Neural crest cell (in vitro differentiated cells): ENCODE measurements around the gene ACTN3. TPM values are rescaled to one million over a fixed set of nuclear protein-coding genes. Genes with fewer than 3 reads are reported as not detected.
A peak's percentile ranks its signal among the peaks of the same experiment; 100 is the strongest.
"Not testable (repeated sequence)": the region's sequence is repeated elsewhere in the genome, so short reads cannot be mapped to it uniquely, and the experiment has no call there.

Experiments used
- DNase-seq: peaks from one replicate; pipeline ENCODE4 v3.0.0; 2021; ENCODE audit warnings: low read depth, mixed read lengths, low spot score
- H3K27ac Mint-ChIP-seq: one replicate; pipeline ENCODE4 v1.8.0; 2021; ENCODE audit warnings: mild to moderate bottlenecking, mixed read lengths; ENCODE audit not compliant: unreplicated experiment
- H3K27me3 Mint-ChIP-seq: 2 replicates; pipeline ENCODE4 v1.8.0; 2021; ENCODE audit warnings: low read depth, mild to moderate bottlenecking, mixed read lengths
- H3K36me3 Mint-ChIP-seq: 2 replicates; pipeline ENCODE4 v1.8.0; 2021; ENCODE audit warnings: low read depth, mild to moderate bottlenecking, mixed read lengths
- H3K4me1 Mint-ChIP-seq: 2 replicates; pipeline ENCODE4 v1.8.0; 2021; ENCODE audit warnings: mixed read lengths
- H3K4me3 Mint-ChIP-seq: one replicate; pipeline ENCODE4 v1.8.0; 2021; ENCODE audit warnings: mild to moderate bottlenecking, mixed read lengths
- H3K9me3 Mint-ChIP-seq: 2 replicates; pipeline ENCODE4 v1.8.0; 2021; ENCODE audit warnings: mixed read lengths
- total RNA-seq: library from RNA; stranded (reverse); gene quantifications from 2 replicates; pipeline ENCODE4 v1.2.1, GENCODE V29; 2021
- TF ChIP-seq, protein P1 (sequence below): fragments of 200-600 bp; sonication (generic); conservative IDR thresholded peaks from 2 replicates; pipeline ENCODE4 v1.5.0; 2021; ENCODE audit warnings: antibody characterized with exemption, mild to moderate bottlenecking

ACTN3 gene
- total RNA-seq, 1 donor from 2014 or later, result 0.35 TPM

DNA sequence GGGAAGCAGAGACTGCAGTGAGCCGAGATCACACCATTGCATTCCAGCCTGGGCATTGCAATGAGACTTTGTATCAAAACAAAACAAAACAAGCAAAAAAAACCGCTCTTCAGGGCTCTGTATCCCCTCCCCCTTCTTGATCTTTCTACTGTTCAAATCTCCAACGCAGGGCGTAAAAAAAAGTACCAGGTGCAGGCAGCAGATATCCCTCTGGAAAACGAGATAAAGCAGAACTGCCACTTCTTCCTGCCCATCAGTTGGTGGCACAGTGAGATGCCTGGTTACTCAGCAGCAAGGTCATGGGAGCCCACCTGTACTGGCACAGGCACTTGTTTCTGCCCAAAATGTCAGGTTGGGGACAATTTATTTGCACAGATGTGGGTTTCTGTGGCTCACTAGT is 57.5 kb downstream of the ACTN3 start:
- no peak overlapping the region for H3K4me3 Mint-ChIP-seq
- no peak for DNase-seq
- H3K27me3 Mint-ChIP-seq, result no peaks in the 10 kb centered on the region

DNA sequence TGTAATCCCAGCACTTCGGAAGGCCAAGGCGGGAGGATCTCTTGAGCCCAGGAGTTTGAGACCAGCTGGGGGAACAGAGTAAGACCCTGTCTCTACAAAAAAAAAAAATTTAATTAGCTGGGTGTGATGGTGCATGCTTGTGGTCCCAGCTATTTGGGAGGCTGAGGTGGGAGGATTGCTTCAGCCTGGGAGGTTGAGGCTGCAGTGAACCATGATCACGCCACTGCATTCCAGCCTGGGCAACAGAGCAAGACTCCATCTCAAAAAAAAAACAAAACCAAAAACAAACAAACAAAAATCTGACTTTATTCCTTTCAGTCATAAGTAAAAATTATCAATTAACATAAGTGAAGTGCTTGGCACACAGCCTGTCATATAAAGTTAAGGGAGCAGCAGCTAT is 59.9 kb downstream of the ACTN3 start:
- not testable (repeated sequence) for H3K9me3 Mint-ChIP-seq, H3K4me1 Mint-ChIP-seq, H3K36me3 Mint-ChIP-seq, H3K4me3 Mint-ChIP-seq, H3K27me3 Mint-ChIP-seq, DNase-seq, H3K27ac Mint-ChIP-seq

More for the DNA sequence above, 57.5 kb downstream of the ACTN3 start:
- TF ChIP-seq, protein P1, sequence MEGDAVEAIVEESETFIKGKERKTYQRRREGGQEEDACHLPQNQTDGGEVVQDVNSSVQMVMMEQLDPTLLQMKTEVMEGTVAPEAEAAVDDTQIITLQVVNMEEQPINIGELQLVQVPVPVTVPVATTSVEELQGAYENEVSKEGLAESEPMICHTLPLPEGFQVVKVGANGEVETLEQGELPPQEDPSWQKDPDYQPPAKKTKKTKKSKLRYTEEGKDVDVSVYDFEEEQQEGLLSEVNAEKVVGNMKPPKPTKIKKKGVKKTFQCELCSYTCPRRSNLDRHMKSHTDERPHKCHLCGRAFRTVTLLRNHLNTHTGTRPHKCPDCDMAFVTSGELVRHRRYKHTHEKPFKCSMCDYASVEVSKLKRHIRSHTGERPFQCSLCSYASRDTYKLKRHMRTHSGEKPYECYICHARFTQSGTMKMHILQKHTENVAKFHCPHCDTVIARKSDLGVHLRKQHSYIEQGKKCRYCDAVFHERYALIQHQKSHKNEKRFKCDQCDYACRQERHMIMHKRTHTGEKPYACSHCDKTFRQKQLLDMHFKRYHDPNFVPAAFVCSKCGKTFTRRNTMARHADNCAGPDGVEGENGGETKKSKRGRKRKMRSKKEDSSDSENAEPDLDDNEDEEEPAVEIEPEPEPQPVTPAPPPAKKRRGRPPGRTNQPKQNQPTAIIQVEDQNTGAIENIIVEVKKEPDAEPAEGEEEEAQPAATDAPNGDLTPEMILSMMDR, result no peak
- Mint-ChIP-seq H3K4me1 (no peaks in the 10 kb centered on the region), H3K27ac (no peak overlapping the region), H3K36me3 (no peaks in the 10 kb centered on the region), H3K9me3 (no peaks in the 10 kb centered on the region)

DNA sequence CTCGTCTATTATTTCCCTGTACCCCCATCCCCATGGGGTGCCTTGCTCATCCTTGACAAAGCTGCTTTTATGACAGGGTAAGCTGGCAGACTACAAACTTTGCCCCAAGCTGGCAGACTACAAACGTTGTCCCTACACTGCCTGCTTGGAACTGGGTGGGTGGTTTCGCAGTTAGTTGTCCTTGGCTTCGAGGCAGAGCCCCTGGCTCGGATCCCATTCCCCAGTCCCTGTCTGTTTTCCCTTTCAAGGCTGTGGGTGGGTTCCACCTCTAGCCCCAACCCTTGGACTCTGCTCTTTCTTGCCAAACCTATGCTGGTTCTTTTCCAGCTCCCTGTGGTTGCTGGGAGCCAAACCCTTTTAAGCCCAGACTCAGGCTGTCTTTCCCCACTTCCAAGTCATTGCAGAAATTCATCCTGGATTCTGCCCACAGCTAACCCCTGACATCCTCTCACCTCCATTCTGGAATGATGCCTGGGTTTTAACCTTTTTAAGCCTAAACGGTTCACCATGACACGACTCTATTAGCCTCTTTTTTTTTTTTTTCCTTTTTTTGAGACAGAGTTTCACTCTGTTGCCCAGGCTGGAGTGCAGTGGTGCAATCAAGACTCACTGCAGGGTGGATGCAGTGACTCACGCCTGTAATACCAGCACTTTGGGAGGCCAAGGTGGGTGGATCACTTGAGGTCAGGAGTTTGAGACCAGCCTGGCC is 60.6 kb downstream of the ACTN3 start:
- no peak for DNase-seq
- no peaks in the 10 kb centered on the region for H3K4me1 Mint-ChIP-seq
- no peak overlapping the region for H3K4me3 Mint-ChIP-seq
- TF ChIP-seq, protein P1, result no peak
- no peaks in the 10 kb centered on the region for H3K9me3 Mint-ChIP-seq
- H3K27me3 Mint-ChIP-seq, result no peaks in the 10 kb centered on the region
- H3K36me3 Mint-ChIP-seq, result peaks cover 2% of the 10 kb centered on the region
- H3K27ac Mint-ChIP-seq, result peak overlapping the region; percentile 67

DNA sequence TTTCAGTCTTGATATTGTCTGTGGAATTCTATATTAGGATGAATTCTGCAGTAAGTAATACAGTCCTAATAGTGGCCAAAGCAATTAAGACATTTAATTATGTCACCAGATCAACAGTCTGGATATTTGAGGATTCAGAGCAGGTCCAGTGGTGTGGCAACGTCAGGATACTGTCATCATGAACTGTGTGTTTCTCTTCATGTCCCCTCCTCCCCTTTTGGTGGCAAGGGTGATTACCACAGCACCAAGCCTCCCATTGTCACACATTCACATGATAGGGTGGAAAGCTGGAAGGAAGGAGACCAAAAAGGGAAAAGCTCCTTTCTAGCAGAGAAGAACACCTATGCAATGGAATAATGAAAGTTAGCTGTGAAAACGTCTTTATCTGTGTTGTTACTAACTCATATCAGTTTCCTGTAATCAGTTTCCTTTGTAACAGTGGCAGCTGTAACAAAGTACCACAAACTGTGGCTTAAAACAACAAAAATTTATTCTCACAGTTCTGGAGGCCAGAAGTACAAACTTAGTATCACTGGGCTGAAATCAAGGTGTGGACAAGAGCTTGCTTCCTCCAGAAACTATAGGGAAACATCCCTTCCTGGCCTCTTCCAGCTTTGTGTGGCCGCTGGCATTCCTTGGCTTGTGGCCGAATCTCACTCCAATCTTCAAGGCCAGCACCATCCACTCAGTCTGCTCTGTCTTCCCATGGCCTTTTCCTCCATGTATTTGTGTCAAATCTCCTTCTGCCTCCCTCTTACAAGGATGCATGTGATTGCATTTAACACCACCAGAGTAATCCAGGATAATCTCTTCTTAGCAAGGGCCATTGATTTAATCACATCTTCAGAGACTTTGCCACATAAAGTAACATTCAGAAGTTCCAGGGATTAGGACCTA is 63.3 kb downstream of the ACTN3 start:
- DNase-seq, result no peak
- H3K9me3 Mint-ChIP-seq, result no peaks in the 10 kb centered on the region
- TF ChIP-seq, protein P1, result no peak
- no peak overlapping the region for H3K4me3 Mint-ChIP-seq
- no peaks in the 10 kb centered on the region for H3K27me3 Mint-ChIP-seq
- no peaks in the 10 kb centered on the region for H3K4me1 Mint-ChIP-seq
- H3K27ac Mint-ChIP-seq, result peak overlapping the region; percentile 11
- peaks cover 2% of the 10 kb centered on the region for H3K36me3 Mint-ChIP-seq

DNA sequence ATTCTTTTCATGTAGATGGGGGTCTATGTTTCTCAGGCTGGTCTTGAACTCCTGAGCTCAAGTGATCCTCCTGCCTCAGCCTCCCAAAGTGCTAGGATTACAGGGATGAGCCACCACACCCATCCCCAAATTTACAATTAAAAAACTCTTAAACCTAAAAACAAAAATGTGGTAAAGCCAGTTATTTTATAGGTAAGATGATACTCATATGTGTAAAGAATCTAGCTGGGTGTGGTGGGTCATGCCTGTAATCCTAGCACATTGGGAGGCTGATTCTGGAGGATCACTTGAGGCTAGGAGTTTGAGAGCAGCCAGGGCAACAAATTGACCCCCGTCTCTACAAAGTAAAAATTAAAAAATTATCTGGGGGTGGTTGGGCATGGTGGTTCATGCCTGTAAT is 65.8 kb downstream of the ACTN3 start:
- H3K9me3 Mint-ChIP-seq, result no peaks in the 10 kb centered on the region
- H3K27me3 Mint-ChIP-seq, result no peaks in the 10 kb centered on the region
- no peak overlapping the region for H3K4me3 Mint-ChIP-seq
- DNase-seq, result no peak
- TF ChIP-seq, protein P1, result no peak
- peaks cover 3% of the 10 kb centered on the region for H3K36me3 Mint-ChIP-seq
- peaks cover 15% of the 10 kb centered on the region for H3K4me1 Mint-ChIP-seq
- no peak overlapping the region for H3K27ac Mint-ChIP-seq

Other genes starting within 250 kb of the ACTN3 start
- gene CD248, start 229.9 kb upstream of the ACTN3 start, total RNA-seq, result 4.2 and 4.8 TPM in 2 replicates
- gene RIN1, start 210.5 kb upstream of the ACTN3 start, total RNA-seq, result 3.7 and 4.3 TPM in 2 replicates
- 40.2 and 49.0 TPM in 2 replicates for gene BRMS1, start 201.8 kb upstream of the ACTN3 start, total RNA-seq
- gene B4GAT1, start 199.3 kb upstream of the ACTN3 start, total RNA-seq, result 43.3 and 43.8 TPM in 2 replicates
- gene SLC29A2, start 175.1 kb upstream of the ACTN3 start, total RNA-seq, result 38.7 and 39.5 TPM in 2 replicates
- gene NPAS4, start 125.9 kb upstream of the ACTN3 start, total RNA-seq, result 0.14 and 0.63 TPM in 2 replicates
- gene MRPL11, start 108.1 kb upstream of the ACTN3 start, total RNA-seq, result 91.4 and 92.7 TPM in 2 replicates
- gene PELI3, start 80.0 kb upstream of the ACTN3 start, total RNA-seq, result 13.3 and 13.6 TPM in 2 replicates
- gene DPP3, start 66.5 kb upstream of the ACTN3 start, total RNA-seq, result 66.8 and 68.9 TPM in 2 replicates
- 54.7 and 56.1 TPM in 2 replicates for gene BBS1, start 36.3 kb upstream of the ACTN3 start, total RNA-seq
- 7.3 and 7.7 TPM in 2 replicates for gene ZDHHC24, start 855 bp upstream of the ACTN3 start, total RNA-seq
- gene CTSF, start 21.7 kb downstream of the ACTN3 start, total RNA-seq, result not detected in 2 replicates
- 0.93 and 1.1 TPM in 2 replicates for gene CCDC87, start 46.2 kb downstream of the ACTN3 start, total RNA-seq
- gene CCS, start 46.3 kb downstream of the ACTN3 start, total RNA-seq, result 47.2 and 49.8 TPM in 2 replicates
- 157 and 160 TPM in 2 replicates for gene RBM14, start 69.7 kb downstream of the ACTN3 start, total RNA-seq
- gene RBM4, start 91.8 kb downstream of the ACTN3 start, total RNA-seq, result 268 and 269 TPM in 2 replicates
- gene RBM4B, start 131.0 kb downstream of the ACTN3 start, total RNA-seq, result 57.0 and 61.9 TPM in 2 replicates
- gene SPTBN2, start 182.3 kb downstream of the ACTN3 start, total RNA-seq, result 34.1 and 43.6 TPM in 2 replicates